HG02840 (cell line): Measurements from ENCODE around the gene FOXP4.

Source experiments
- ATAC-seq: cut with Tn5 transposase; IDR thresholded peaks from one replicate; pipeline ENCODE4 v1.9.1; 2021; ENCODE audit warnings: mild to moderate bottlenecking, moderate library complexity, moderate number of reproducible peaks; ENCODE audit not compliant: unreplicated experiment, low FRiP score

Gene FOXP4

DNA sequence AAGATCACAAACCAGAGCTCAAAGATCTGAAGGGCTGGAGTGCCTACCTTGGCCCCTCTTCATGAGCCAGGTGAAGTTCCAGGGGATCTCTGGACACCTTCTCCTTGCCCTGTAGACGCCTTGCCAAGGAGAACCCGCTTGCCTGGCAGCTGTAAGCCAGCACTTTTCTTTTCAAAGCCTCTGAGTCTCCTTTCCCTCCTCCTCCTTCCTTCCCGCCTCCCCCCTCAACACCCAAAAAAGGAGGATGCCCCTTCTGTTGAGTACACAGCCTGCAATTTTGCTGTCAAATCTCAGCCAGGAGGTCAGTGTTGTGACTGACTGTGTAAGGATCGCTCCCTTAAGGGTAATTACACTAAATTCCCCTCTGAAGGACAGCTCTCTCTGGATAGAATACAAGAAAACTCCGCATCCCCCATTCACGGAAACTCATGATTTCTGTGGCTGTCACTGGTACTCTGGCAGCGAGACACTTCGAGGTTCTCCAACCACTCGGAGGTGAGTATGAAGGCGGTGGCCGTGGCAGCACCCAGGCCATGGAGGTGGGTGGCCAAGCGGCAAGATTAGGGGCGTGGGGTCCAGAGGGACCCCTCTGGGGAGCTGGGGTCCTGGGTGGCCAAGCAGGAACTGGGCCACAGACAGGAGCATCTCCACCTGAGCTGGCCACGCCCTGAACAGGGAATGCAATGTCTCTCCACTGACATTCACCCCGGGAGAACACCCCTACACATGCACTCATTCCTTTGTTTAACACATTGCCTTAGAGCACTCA is 23.2 kb upstream of the FOXP4 start:
- no peak for ATAC-seq

DNA sequence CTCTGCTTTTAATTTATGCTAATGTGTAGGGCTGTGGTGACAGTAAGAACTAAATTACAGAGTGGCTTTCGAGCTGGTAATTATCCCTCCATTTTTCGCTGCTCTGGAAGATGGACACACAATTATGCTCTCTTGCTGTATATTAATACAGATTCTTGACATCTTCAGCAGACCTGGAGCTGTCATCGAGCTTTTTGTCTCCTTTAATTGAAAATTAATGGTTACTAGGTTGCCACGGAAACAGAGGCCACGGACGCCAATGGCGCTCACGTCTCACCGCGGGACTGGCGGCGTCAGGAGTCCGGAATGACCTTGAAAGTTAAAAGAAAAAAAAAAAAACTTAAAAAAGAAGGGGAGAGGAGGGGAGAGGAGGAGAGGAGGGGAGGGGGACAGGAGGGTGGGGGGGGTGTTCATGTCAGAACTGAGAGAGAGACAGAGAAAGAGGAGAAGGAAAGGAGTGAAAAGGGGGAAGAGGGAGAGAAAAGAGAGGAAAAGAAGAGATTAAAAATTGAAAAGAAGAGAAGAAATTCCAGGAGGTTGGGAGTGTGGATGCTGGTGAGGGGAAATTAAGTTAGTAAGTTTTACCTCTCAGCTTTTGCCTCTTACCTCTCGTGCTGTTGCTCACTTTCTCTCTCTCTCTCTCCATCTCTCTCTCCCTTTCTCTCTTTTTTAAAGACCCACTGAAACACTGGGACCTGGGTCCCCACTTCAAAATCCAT is 22.1 kb upstream of the FOXP4 start:
- ATAC-seq: no peak

DNA sequence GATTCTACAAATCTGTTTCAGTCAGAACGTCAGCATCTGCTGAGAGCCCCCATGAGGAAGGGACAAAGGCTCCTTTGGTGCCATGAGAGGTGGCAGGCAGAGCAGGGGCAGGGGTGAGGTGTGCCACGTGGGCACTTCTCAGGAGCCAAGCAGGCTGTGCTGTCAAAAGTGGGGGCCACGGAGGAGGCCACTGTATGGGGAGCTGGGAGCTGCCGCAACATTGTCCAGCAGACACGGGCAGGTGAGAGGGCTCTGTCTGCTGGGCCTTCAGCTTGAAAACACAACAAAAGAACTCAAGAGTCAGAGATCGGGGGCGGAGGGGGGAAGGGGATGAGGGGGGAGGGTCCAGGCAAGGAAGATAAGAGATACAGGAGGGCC is 21.6 kb upstream of the FOXP4 start:
- ATAC-seq: no peak

DNA sequence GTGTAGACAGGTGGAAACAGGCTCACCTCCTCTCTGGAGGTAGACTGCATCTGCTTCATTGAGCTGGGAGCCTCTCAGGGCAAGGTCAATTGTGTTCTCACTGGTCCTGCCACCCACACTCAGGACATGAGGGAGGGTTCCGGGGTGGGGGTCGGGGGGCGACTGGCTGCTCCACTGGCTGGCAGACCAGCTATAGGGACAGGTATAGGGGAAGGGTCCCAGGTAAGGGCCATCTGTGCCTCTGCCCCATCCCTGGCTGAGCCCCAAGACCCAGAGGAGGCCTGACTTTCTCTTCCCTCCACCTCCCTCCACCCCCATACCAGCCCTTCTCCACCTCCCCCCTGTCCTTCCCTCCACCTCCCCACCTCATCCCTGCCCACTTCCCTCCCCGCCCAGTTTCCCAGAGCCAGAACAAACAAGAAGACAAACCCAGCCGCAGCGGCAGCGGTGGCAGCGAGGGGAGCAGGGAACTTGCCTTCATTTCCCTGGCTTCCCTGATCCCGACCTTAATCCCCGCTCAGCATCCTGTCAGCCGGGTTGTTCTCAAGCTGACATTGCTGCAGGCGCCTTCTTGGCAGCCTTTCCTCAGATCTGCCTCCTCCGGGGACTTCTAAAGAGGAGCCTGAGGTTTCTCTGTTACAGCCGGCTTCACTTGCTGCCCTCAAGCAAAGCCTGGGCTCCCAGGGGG is 18.3 kb upstream of the FOXP4 start:
- ATAC-seq: no peak

DNA sequence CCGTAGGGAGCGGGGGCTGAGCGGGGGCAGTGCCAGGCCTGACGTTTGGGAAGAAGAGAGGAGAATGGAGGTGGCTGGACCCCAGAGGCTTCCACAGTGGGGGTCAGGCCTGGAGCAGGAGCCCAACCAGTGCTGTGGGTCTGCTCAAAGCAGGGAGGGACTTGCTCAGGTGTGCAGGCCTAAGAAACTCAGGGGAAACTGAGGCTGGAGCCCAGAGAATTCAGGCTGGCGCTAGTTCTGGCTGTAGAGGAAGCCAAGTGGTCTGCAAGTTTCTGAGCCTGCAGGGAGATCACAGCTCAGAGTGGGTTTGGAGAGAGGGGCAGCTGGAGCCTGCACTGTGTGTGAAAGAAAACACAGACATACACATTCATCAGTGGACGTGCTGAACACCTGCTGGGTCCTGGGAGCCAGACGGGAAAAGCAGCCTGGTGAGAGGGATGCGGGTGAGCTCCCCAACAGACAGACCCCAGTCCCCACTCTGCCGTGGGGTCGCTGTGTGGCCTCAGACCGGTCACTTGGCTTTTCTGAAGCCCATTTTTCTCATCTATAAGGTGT is 17.7 kb upstream of the FOXP4 start:
- ATAC-seq: no peak

DNA sequence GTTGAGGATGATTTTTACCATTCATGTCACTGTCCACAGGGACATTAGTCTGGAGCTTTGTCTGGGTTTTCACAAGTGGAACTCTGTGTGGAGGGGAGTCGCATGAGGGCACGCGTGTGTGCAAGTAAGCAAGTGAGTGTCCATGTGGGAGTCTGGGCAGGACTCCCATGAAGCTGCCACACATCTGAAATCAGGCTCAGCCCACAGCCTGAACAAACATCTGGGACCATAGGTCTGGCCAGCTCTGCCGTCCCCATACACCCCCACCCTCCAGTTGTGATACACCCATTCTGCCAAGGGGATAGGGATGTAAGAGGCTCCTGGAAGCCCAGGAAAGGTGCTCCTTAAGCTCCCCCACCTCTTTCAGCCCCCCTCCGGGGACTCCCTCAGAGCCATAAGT is 17.1 kb upstream of the FOXP4 start:
- no peak for ATAC-seq

DNA sequence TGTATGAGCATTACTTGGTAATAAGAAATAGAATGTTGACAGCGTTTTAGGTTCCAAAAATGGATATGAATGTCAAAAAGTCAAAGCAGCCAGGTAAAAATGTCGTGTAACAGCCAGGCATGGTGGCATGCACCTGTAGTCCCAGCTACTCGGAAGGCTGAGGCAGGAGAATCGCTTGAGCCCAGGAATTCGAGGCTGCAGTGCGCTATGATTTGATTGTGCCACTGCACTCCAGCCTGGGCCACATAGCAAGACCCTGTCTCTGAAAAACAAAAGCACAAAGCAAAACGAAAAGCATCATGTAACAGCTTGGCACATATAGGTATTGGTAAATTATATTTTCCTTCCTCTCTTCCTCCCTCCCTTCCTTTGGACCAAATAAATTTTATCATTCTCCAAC is 16.2 kb upstream of the FOXP4 start:
- no peak for ATAC-seq

DNA sequence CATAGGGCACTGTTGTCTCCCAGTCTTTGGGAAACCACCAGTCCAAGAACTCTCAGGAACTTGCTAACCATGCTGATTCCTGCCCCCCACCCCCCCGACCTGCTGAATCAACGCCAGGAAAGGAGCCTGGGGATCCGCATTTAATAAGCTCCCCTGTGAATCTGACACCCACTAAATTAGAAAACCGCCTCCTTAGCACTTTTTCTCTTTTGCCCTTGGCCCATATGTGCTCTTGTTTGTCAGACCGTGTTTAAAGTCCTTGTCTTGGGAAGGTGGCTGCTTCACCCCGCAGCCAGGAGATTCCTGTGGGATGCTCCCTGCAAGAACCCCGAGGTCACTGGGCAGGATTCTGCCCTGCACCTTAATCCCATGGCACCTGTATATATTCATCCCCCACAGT is 15.7 kb upstream of the FOXP4 start:
- no peak for ATAC-seq

DNA sequence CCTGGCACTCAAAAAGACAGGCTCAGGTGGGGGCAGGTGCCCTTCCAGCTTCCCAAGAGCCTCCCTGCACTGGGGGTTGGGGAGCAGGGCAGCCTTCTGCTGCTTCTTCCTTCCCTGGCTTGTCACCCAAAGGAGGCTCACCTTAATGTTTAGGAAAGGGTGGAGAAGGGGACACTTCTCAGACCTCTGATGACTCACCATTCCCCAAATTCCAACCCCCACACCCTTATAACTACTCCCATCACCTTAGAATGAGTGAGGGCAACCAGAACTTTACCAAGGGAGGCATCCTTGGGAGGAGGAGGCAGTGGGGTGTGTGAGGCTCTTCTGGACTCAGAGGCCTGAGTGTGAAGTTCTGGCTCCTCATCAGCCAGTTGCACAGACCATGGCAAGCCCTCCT is 15.2 kb upstream of the FOXP4 start:
- no peak for ATAC-seq

DNA sequence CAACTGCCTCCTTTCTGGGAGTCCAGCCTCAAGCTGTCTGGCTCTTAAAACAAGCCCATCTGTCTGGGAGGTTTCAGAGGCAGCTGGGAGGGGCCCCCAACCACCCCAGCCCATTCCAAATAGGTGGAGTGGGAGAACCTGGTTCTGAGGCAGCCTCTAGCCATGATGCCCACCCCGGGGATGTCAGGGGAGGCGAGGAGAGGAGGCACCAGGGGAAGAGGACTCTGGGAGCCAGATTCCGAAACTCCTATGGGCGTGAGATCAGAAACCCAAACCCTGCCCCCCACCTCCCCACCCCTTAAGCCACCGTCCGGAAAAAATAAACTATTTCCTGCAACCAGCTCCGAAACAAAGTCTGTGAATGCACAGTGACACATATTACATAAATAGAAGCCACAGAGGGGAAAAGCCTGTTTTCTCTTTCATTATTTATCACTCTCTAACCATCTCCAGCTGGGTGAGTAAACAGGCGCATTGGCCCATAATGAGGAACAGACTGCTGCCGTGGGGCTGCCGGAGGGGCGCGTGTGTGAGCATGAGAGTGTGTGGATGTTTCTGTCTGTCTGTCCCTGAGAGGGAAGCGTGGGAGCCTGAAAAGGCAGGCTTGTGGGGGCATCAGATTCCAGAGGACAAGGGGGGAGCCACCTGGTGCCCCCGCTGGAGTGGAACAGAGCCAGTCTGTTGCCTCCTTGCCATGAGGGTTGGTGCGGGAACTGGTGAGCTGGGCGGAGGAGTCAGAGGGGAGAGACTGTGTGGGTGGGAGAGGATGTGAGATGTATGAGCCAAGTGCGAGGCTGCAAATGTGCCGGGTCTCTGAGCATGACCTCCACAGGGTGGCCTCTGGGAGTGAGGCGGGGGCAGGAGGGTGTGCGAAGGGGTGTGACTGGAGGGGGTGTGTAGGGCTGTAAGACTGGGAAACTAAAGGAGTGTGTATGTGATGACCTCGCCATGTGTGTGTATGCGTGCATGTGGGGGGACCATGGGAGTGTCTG is 14.3 kb upstream of the FOXP4 start:
- peak; percentile 89 for ATAC-seq

DNA sequence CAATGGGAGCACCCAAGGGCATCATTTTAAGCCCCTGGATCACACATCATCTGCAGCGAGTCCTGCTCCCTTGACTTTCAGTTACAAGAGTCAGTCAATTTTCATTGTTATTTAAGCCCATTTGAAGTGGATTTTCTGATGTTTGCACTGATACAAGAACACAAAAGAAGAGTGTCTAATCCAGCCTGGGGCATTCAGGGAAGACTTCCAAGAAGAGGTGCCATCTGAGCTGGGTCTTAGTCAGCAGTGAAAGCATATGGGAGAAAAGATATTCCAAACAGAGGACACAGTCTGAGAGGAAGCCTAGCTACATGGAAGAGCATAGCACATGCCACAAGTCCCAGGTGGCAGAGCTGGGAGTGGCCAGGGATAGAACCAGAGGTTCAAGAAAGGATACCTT is 10.4 kb upstream of the FOXP4 start:
- no peak for ATAC-seq

DNA sequence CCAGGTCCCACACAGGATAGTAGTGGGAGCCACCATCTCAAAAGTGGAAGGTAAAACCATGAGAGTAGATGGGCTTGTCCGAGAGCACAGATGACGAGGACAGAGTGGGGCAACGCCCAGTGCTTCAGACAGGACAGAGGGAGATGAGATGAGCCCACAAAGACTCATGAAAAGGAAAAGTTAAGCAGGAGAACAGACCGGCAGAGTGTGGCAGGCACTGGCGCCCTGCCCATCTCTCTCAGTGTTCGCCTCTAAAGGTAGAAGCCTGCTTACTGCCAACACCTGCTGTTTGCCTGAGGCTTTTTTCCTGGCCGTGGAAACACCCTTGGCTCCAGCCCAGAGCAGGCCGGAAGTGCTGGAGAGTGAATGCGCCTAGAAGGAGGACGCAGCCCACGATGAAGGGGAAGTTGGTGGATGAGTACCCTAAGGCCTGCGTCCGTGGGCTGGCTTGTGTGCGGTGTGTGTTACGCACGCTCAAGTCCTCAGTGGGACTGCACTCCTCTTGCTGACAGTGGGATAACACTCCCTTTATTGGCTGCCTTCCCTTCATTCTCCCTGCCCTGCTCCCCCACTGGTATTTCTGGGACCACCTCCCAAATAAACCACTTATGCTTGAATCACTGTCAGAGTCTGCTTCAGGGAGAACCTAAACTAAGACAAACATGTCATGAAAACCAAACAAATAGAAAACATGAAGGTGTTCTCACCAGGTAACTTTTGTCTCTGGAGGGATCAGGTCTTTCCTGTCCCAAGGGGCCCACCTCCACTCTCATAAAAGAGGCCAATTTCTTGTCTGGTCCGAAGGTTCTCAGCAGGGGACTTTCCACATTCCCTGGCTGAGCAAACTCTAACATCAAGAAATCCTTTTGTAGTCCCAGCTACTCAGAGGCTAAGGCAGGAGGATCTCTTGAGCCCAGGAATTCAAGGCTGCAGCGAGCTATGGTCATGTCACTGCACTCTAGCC is 9.1 kb upstream of the FOXP4 start:
- ATAC-seq: no peak

DNA sequence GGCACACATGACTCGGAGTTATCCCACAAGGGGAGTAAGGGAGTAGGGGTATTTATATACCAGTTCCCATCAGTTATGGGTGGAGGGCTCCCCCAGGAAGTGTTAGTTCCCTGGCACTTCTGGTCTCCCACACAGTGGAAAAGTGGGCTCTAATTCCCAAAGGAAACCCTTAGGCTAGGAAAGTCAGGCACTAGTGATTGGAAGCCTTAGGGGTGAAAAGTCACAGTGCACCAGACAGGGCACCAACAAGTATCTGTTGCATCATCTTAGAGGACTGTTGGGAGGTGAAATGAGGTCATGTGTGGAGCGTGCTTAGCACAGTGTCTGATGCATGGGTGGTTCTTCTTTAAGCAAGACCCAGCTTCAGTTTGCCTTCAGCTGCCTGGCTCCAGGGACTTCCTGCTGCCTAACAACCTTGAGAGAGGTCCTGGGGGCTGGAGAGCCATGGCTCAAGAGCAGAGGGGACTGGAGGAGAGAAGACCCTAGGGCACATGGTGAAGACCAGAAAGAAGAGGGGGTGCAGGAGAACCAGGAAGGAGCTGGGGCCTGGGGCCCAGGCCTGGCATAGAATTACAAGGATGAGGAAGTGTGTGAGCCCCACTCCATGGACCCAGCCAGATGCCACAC is 7.5 kb upstream of the FOXP4 start:
- no peak for ATAC-seq

DNA sequence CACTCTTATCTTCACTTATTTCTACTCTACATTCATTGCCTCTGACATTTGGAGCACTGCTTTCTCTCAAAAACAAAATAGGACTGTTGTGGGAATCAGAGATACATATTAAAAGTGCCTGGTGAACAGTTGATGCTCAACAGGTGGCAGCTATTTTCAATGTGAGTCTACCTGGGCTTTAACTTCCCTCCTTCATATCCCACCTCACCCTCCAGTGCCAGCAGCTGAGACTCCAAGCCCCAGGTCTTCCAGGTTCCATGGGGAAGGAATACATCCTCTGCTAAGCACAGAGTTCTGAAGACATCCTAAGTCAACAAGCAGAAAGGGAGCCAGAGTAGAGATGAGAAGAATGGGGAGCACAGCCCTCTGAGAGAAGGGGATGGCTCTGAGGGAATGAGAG is 7.0 kb upstream of the FOXP4 start:
- ATAC-seq: no peak

DNA sequence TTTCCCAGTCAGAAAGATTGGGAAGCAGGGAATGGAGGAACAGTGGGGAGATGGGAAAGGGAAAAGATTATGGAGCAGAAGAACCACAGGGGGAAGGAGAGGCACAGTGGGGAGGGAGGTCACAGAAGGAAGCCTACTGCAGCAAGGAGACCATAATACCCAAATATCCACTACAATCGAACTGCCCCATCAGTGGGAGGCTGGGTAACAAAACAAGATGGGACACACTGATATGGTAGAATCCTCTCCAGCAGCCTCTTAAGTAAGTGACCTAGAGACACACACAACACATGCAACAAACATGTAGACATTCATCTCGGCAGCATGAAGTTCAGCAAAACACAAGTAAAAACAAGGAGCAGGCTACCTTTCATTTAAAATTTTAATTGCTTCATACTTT is 4.8 kb upstream of the FOXP4 start:
- ATAC-seq: no peak

DNA sequence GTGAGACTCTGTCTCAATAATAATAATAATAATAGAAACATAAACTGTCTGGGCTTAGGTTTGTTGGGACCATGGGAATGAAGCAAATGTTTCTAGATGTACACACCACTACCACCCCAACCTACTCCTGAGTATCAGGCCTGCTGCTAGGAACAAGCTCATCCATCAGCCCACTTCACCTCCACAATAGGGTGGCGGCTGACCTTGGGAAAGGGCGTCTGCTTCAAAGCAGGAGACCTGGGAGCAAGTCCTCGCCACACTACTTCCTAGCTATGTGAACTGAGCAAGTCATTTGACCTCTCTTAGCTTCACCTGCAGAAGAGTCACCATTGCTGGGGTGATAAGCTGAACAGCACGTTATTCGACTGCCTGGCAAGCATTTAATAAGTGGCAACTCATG is 3.1 kb upstream of the FOXP4 start:
- no peak for ATAC-seq

DNA sequence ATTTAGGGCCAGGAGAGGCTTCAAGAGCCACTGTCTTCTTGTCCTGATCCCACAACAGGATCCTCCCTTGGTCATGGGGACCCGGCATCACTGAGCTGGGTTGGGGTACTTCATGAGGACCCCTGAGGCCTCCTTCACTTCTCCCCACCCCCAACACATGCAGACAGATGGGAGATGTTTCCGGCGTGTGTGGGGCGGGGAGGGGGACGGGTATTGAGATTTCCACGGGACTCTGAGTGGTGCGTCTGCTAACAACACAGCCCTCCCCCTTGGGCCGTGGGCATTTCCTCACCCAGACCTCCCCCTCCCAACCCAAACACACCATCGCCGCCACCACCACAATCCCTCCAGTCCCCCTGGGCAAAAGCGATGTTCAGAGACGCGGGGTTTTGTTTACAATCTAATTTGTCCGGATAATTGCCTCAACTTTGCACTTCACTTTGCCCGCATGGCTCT is 906 bp upstream of the FOXP4 start:
- ATAC-seq: no peak

DNA sequence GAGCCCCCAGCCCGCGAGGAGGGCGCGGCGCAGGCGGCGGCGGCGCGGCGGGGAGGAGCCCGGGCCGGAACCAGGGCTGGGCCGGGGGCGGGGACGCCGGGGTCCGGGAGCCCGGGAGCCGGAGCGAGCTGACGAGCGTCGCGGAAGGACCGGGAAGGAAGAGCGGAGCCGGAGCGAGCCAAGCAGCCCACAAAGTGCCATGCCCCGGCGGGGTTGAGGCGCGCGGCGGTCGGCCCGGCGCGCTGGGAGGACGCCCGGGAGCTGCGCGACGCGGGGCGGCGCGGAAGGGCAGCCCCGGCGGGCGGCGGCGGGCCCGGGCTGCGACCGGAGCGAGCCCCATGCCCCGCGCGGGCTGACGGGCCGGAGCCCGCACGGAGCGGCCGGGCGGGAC is 289 bp downstream of the FOXP4 start:
- ATAC-seq: peak; percentile 42
